Thoracic aorta (tissue), 2 donors: ENCODE measurements around the gene AEBP1. TPM values are rescaled to one million over a fixed set of nuclear protein-coding genes. Genes with fewer than 3 reads are reported as not detected.

Source experiments
- ATAC-seq: fragments of 150-250 bp; one replicate; pipeline ENCODE4 v1.8.0; 2017; ENCODE audit warnings: low read depth; ENCODE audit not compliant: insufficient number of reproducible peaks, low FRiP score
- DNase-seq: peaks from one replicate; pipeline ENCODE4 v3.0.0-alpha.2; 2020; ENCODE audit warnings: low spot score
- H3K27ac ChIP-seq, 2 donors: fragments of 200-600 bp; sonication (generic); 1 replicate in 1 of 2; 2 replicates in 1 of 2; pipeline ENCODE4 v1.5.1; 2016; ENCODE audit warnings: mild to moderate bottlenecking in 2 of 2, moderate library complexity in 2 of 2
- H3K27me3 ChIP-seq: fragments of 200-600 bp; sonication (generic); replicated peaks from 2 replicates; pipeline ENCODE4 v1.6.0; 2016; ENCODE audit warnings: mild to moderate bottlenecking; ENCODE audit not compliant: insufficient read depth
- H3K36me3 ChIP-seq: fragments of 200-600 bp; sonication (generic); one replicate; pipeline ENCODE4 v1.5.1; 2016
- H3K4me1 ChIP-seq, 2 donors: fragments of 200-600 bp; sonication (generic); 1 replicate in 1 of 2; 2 replicates in 1 of 2; pipeline versions ENCODE4 v1.5.1 to v1.6.0; 2016; ENCODE audit warnings: low read depth in 2 of 2, mild to moderate bottlenecking in 1 of 2; ENCODE audit not compliant: control insufficient read depth in 1 of 2
- H3K4me3 ChIP-seq: fragments of 200-600 bp; sonication (generic); 2 replicates; pipeline ENCODE4 v1.5.1; 2016; ENCODE audit warnings: mild to moderate bottlenecking
- H3K9me3 ChIP-seq: fragments of 200-600 bp; sonication (generic); 2 replicates; pipeline ENCODE4 v1.5.1; 2016
- CTCF ChIP-seq: fragments of 200-600 bp; sonication (generic); IDR thresholded peaks from one replicate; pipeline ENCODE4 v1.5.1; 2019; ENCODE audit warnings: antibody characterized with exemption
- total RNA-seq, 2 donors: library from RNA; depleted of rRNA; stranded (reverse); fragments of >200 nt; gene quantifications; one replicate each; pipeline versions ENCODE4 v1.1.0 to v1.2.3, GENCODE V29; 2016

The AEBP1 gene
- total RNA-seq, 2 donors from 2014 or later, result 1,006 to 1,415 TPM

- no peak overlapping the region for H3K27ac ChIP-seq
- no peak for ATAC-seq
Measured at GRCh38 chr7:44145969-44146911, 42.1 kb downstream of the AEBP1 start.

GRCh38 chr7:44147026-44147991 lies 43.2 kb downstream of the AEBP1 start:
- ATAC-seq, result no peak
- H3K36me3 ChIP-seq, result no peaks in the 10 kb centered on the region
- H3K27ac ChIP-seq, result no peak overlapping the region
- no peak for DNase-seq
- H3K9me3 ChIP-seq, result no peaks in the 10 kb centered on the region
- no peak for TF ChIP-seq CTCF
- H3K4me3 ChIP-seq, result no peak overlapping the region
- peaks cover 6 to 14% of the 10 kb centered on the region in 2 donors for H3K4me1 ChIP-seq
- no peaks in the 10 kb centered on the region for H3K27me3 ChIP-seq

More at GRCh38 chr7:44145969-44146911, 42.1 kb downstream of the AEBP1 start:
- peak; percentile 48 for DNase-seq
- peaks cover 6 to 14% of the 10 kb centered on the region in 2 donors for H3K4me1 ChIP-seq
- H3K9me3 ChIP-seq, result no peaks in the 10 kb centered on the region
- TF ChIP-seq CTCF, result no peak
- no peaks in the 10 kb centered on the region for H3K27me3 ChIP-seq
- H3K36me3 ChIP-seq, result no peaks in the 10 kb centered on the region
- H3K4me3 ChIP-seq, result peak overlapping the region; percentile 74

- Histone ChIP-seq H3K4me1 (peaks cover 6 to 14% of the 10 kb centered on the region in 2 donors), H3K9me3 (no peaks in the 10 kb centered on the region), H3K4me3 (no peak overlapping the region), H3K27me3 (no peaks in the 10 kb centered on the region), H3K27ac (no peak overlapping the region), H3K36me3 (no peaks in the 10 kb centered on the region)
- no peak for DNase-seq
- no peak for TF ChIP-seq CTCF
- no peak for ATAC-seq
Measured at GRCh38 chr7:44148166-44148565, 44.0 kb downstream of the AEBP1 start.

GRCh38 chr7:44148961-44149536 lies 44.9 kb downstream of the AEBP1 start:
- no peaks in the 10 kb centered on the region for H3K27me3 ChIP-seq
- H3K36me3 ChIP-seq, result no peaks in the 10 kb centered on the region
- H3K27ac ChIP-seq, result no peak overlapping the region
- ATAC-seq, result no peak
- no peaks in the 10 kb centered on the region for H3K9me3 ChIP-seq
- TF ChIP-seq CTCF, result no peak
- DNase-seq, result no peak
- no peak overlapping the region for H3K4me3 ChIP-seq
- H3K4me1 ChIP-seq, result peaks cover 6 to 14% of the 10 kb centered on the region in 2 donors
